Pons (tissue), 1 donor: Measurements from ENCODE around the gene CFAP77.

Source experiments
- DNase-seq: peaks from one replicate; pipeline ENCODE4 v3.0.0-alpha.2; 2016; ENCODE audit warnings: low spot score

Gene CFAP77

DNA sequence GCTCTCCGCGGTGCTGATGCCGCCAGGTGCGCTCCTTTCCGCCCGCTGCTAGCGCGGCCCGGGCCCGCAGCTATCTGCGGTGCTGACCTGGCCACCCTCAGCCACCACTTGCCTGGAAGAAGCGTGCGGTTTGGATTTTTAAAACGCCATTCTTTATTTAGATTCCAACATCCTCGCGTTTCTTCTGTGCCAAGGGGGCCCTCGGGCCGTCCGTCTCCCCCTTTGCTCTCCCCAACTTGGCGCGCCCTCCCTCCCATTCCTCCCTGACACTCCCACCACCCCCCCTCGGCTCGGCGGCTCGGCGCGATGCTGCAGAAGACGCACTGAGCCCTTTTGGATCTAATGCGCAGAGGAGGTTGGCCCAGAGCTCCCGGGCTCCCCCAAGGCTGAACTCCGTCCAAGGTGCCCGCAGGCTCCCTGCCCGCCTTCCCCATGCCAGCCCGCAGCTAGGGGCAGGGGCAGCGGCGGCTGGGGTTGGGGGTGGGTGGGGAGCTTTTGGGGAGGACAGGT lies 172.3 kb downstream of the CFAP77 start, which contains the start of gene BARHL1:
Gene BARHL1, plus strand, starts transcription at position 331 of the 510 bp plus-strand sequence. CDS start 192 bp downstream, outside the sequence.
- no peak for DNase-seq

DNA sequence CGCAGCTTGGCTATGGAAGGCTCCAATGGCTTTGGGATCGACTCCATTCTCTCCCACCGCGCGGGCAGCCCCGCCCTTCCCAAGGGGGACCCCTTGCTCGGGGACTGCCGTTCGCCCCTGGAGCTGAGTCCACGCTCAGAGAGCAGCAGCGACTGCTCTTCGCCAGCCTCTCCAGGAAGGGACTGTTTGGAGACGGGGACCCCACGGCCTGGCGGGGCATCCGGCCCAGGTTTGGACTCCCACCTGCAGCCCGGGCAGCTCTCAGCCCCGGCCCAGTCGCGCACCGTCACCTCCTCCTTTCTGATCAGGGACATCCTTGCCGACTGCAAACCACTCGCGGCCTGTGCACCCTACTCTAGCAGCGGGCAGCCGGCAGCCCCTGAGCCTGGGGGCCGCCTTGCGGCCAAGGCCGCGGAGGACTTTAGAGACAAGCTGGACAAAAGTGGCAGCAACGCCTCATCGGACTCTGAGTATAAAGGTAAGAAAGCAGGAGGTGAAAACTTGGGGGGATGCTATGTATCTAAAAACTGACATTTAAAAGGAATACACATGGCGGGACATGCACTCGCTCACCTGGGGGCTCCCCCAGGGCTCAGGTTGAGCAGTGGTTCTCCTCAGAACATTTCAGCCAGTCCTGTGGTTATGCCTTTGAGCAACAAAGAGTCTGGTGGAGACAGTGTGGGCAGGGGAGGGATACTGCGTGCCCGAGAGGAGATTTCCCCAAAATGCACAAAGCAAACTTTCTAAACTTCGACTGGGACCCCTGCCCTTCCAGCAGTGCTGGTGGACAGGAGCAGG lies 173.0 kb downstream of the CFAP77 start:
- DNase-seq: no peak

DNA sequence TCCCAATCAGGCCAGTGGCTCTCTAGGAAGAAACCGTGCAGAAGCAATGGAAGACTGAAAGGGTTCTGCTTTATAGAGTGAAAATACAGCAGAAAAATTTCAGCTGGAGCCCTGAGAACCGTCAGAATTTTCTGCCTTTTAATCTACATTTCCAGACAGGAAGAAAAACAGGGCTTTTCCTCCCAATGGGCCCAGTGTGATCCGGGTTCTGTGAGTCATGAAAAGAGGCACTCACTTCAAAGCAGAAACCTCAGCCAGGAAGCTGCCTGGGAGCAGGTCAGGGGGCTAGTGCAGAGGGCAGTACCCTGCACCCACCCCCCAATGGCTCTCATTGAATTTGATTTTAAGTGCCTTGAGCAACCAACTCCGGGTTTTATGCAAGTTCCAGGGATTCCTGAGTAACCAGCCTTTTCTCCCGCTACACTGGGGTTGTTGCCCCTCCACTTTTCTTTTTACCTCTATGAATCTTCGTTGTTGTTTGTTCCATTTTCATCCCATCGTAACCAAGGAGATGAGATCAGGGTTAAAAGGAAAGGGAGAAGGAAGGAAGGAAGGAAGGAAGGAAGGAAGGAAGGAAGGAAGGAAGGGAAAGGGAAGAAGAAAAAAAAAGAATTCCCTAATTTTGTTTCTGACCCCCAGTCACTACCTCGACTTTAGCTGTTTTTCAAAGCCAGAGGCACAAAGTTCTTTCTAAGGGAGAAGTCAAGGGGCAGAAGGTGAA lies 173.7 kb downstream of the CFAP77 start:
- DNase-seq: no peak

DNA sequence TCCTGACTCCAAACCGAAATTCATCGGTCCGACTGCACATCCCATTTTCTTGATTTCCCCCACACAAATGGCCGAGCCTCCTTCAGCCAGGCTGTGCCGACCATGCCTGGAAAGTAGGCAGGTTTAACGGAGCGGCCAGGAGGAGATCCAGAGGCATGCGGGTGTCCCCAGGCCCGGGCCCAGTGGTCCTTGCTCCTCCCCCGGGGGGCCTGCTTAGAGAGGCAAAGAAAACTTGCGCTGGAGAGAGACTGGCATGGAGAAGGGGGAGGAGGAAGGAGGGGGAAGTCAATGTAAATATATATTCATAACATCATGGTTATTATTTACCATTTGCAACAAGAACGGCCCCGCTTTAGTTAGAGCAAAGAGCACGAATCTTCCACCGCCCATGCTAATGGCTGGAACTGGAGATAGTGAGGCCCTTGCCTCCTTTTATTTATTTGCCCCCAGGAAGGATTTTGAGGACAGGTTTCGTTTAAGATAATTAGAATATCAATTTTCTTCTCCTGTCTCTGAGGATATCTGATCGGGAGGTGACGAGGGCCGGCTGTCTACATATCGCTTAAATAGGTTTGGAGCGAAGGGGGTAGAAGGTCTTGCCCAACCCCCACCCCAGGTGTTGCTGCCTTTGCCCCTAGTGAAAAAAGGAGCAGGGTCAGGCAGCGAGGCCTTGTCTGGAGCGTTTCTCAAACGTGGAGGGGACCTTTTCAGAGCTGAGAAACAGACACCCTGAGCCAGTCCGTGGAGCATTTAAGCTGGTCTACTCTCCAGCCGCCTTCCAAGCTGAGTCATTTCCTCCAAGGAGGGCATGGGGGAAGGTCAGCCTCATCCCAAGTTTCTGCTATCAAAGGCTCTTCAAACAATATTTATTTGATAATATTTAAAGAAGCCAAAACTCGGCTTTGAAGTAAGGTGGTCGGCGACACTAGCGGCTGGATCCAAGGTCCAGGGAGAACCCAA lies 174.9 kb downstream of the CFAP77 start:
- no peak for DNase-seq

DNA sequence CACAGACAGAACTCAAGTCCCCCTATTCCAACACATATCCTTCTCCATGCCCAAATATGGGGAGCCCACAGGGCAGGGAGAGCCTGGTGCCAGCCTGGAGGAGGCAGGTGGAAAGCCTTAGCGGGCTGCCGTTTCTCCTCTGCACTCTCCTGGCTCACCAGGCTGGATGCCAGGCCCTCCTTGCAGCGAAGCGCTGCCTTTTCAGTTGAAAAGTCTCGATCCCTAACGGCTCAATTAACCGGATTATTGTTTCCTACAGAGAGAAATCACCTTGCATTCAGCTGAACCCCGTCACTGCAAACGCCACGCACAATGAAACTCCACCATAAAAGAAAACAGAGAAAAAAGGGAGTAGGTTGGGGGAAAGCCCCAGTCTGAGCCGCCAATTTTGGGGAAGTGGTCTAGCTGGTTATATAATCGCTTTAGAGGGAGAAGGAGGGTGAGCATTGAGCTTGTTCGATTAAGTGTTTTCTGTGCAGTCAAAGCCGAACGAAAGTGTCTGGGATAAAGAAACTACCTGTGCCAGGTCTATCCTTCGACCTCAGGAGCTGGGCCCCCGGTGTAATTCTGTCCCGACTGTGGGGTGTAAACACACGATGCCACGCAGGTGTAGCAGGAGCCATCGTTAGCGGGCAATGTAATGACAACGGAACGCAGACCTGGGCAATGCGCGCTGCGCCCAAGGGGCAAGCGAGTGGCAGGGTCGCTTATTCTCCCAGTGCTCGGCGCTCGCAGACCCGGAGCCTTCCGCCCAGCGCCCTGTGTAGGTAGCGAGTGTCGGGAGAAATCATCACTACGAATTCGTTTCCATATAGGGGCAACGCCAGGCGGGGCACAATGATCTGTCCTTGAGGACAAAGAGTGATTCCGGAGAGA lies 176.2 kb downstream of the CFAP77 start:
- DNase-seq: no peak

DNA sequence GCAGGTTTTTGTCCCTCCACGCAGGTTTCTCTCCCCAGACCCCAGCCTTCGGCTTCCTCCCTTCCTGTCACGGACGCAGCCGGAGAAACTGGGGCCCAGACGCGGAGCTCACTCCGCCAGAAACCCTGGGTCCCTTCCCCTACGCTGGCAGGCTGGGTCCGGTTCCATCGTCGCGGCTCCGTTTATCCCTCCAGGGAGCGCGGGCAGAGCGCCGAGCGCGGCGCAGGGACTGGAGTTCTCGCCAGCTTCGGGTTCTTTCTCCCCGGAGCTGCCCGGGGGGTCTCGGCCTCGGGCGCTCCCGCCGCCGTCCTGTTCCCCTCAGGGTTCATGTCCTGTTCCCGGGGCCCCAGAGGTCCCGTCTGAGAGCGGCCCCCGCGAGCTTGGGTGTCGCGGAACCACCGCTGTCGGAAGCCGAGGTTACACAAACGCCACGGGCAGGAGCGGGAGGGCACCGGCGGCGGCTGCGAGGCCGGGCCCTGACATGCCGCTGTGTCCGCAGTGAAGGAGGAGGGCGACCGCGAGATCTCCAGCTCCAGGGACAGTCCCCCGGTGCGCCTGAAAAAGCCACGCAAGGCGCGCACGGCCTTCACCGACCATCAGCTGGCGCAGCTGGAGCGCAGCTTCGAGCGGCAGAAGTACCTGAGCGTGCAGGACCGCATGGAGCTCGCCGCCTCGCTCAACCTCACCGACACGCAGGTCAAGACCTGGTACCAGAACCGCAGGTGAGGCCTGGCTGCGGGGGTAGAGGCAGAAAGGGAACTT lies 177.0 kb downstream of the CFAP77 start:
- DNase-seq: no peak

DNA sequence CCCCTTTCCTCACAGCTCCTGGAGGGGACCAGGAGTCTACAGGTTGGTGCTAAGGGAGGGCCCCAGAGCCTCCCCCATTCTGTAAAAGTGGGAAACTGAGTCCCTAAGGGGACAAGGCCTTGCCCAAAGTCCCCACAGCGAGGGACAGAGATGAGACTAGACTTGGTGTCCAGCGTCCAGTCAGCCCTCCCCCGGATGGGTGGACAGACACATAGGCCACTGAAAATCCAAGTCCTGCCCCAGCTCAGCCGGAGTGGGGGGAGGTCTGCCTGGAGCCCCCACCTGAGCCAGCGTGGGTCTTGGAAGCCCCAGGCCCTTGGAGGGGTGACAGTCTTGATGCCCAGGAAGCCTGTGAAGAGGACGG lies 177.6 kb downstream of the CFAP77 start:
- no peak for DNase-seq

DNA sequence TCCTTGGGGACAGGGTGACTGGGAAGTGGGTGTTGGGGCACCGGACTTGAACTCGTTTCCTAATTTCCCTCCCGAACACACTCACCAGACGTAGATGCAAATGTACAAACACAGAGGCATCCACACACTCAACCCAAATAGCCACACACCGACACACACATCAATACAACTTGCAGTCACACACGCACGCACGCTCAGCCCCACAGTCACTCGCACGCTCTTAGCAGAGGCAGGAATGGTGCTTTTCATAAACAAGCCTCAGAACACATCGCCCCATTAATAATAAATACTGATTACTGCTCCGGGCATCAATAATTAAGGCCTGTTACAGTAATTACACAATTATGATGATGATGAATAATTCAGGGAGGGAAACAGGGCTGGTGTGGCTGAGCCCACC lies 178.1 kb downstream of the CFAP77 start:
- no peak for DNase-seq

DNA sequence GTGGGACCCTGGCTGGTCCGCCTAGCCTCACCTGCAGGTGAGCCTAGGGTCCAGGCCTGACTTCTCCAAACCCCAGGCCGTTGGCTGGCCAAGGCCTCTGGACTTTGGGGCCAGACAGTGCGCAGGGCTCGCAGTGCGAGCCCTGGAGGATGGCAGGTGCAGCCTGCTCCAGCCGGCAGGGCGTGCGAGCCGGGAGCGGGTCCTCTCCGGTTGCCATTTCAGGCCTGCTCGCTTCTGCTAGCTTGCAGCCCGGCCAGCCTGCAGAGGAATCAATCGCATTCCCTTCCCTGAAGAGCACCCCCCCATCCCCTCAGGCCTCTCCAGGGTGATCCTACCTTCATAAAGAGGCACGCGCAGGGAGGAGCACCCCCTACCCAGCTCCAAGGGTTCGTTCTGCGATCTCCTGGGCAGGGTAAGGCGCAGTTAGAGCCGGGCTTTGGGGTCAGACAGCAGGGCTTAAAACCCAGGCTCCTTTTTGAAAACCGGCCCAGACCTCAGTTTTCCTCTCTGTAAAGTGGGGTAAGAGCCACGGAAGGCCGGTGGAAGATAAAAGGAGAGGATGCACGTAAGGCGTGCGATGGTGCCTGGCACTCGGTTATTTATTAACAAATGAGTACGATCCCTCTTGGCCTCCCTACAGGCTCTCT lies 178.6 kb downstream of the CFAP77 start:
- DNase-seq: no peak

DNA sequence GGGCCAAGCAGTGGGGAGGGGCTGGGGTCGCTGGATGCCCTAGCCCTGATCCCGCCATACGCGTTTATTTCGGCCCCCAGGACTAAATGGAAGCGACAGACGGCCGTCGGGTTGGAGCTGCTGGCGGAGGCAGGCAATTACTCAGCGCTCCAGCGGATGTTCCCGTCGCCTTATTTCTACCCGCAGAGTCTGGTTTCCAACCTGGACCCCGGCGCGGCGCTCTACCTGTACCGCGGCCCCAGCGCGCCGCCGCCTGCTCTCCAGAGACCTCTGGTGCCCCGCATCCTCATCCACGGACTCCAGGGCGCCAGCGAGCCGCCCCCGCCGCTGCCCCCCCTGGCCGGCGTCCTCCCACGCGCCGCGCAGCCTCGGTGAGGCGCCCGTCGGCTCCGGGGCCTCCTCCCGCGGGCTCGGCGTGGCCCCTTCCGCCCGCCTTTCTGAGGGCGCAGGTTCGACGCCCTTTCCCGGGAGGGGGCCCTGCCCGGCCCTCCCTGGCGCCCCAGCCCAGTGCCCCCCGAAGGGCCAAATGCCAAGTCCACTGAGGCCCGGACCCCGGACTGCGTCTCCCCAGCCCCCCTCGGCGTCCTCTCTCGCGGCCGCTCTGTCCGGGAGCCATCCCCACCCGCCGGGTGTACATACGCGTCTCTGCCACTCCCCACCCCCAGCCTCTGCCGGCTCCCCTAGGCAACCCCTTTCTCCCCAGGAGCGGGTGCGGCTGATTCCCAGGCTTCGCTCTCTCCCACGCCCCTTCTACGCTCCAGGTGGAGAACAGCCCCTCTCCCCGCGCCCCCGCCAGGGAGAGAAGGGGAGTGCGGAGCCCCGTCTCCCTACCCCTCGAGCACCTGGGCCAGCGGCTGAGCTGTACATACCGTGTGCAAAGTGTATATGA lies 179.4 kb downstream of the CFAP77 start:
- DNase-seq: no peak

DNA sequence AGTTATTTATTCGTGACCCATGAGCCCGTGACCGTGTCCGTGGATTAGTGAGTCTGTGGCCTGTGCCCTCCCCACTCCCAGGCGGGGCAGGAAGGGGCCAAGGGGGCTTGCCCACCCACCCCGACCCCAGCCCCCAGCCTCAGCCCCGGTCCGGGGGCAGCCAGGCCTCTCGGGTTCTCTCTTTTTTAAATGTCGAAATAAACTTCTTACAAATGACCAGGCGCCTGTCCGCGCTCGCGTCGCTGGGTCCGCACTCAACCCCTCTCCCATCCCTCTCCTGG lies 180.0 kb downstream of the CFAP77 start:
- DNase-seq: no peak

DNA sequence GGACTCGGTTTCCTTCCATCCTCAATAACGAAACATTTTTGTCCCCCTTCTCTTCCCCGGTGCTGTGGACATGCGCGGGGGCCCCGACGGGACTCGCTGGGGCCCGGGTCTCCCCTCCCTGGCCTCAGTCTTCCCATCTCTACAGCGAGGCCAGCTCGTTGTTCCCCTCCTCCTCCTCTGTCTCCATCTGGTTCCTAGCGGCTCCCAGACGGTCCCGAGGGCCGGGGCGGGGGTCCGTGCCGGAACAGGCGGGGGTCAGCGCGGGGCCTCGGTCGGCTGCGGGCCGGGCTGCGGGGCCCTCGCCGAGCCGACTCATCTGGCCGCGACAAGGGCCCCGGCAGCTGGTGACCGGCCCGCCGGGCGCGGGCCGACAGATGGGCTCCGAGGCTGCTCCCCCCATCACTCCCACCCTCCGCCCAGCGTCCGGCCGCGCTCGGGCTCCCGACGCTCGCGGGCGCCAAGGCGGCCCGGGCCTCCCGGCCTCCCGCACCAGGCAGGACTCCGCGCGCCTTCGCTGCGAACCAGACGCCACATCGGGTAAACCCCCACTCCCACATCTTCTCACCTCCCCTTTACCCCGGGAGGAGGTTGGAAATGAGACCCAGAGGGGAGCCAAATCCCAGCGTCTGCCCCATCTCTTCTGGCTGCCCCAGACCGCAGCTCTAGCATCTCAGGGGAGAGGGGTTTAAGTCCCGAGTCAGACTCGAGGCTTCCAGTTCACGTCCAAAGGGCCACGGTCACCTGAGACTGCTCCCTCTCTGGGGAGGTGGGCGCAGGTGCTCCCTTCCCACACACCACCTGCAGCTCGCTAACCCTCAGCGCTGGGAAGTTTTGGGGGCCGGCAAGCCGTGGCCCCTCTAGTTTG lies 180.5 kb downstream of the CFAP77 start:
- DNase-seq: no peak

DNA sequence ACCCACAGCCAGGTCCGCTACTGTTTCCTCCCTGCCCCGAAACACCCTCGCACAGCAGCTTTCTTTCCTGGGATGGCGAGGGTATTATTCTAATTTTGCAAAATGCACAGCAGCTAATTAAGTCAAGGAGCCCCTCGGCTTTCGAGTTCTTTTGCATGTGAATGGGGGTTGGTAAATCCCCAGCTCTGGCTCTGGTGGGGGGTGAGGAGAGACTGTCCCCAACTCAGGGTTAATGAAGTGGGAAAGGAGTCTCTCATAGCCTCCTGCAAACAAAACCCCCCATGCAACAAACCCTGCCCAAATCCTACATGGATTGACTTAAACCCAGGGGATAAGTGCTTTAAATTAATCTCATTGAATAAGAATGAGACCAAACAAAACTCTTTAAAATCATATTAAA lies 181.2 kb downstream of the CFAP77 start:
- DNase-seq: no peak

DNA sequence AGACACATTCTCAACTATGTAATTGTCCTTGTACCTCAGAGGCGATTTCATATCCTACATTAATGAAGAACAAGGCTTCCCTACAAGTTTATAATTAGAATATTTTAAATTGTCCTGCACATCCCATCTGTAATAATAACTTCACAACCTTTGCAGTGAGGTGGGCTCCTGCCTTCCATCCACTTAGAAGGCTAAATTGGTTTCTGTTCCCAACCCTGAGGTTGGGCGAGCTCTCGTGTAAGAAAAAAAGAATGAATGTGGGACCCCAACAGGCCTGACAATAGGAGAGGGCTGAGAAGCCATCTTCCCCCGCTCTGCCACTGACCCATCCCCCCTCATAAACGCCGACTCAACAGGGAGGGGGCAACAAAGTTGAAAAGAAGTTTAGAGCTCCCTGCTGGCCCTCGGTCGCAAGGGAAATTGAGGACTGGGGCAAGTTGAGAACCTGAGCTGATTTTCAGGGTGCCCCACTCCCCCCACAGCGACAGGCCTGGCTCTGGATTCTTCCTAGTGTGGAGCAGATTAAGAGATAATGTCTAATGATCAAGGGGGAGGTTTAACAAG lies 181.8 kb downstream of the CFAP77 start:
- DNase-seq: no peak

DNA sequence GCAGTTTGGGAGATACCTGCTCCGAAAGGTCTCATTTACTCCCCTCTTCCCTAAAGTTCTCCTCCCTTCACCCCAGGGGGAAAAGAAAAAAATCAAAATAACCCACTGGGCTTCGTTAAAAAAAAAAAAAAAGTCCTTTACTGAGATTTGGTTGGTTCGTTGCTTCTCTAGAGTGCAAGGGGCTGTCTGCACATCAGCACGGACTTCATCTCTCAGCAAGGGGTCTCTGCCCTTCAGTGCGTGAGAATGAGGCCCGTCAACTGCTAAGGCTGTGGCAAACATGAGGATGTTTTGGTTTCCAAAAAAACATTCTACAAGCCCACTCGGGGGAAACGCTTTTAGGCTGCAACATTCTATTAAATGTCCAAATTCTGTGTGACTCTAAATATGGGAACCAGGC lies 182.4 kb downstream of the CFAP77 start:
- no peak for DNase-seq

DNA sequence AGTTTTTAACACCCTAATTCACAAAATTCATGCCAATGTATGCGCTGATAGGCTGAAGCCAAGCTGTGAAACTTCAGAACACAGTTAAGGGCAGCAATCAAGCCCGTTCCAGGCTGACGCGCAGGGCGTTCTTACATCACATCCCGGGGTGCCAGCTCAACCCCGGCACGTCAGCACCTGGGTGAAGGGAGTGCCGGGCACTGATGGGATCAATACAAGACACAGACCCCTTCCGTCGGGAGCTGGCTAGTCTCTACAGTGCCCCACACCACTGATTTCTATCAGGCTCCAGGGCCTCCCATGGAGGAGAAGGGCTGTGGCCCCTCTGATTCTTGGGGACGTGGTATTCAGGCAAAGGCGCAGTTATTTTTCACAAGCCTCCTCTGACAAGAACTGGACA lies 184.4 kb downstream of the CFAP77 start:
- no peak for DNase-seq

DNA sequence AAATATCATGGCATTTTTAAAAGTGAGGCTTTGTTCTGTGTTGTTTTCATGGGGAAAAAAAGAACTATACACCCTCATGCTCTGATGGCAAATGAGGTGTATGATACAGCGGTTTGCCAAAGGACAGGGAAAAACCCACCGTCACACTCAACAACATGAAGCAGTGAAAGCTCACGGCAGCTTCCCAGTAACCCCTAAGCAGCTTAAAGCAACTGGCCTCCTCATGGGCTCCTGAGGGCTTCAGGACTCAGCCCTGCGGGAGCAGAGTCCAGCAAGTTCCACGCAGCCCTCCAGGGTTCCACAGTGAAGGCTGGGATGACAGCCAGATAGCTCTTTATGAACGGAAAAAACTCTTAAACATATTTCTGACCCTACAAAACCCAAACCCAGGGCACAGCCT lies 185.3 kb downstream of the CFAP77 start:
- DNase-seq: no peak

DNA sequence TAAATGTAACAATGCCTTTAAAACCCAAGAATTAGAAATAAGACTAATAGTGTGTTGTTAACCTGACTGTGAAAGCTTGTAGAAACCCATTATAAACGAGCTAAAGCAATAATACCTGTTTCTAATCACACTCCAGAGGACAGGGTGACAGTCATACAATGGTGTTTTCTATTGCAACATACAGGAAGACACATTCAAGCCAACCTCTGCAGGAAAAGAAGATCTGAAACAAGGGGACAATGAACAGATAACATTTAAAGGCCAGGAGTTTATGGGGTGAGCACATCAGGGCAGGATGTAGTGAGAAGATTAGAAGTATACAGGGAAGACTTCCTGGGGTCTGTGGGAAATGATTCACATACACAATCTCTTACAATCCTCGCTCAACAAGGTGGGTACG lies 186.2 kb downstream of the CFAP77 start:
- DNase-seq: no peak
